ENCODE results near the gene NFATC4.

The NFATC4 gene

GRCh38 chr14:24377126-24377525 lies 9.1 kb downstream of the NFATC4 start:
- H3K79me2 ChIP-seq (ENCODE audit: insufficient read depth, low read length) = no peaks in the 10 kb centered on the region
- no peak for ATAC-seq (ENCODE audit: insufficient read depth, low read depth)
- no peak overlapping the region for H2AFZ ChIP-seq (ENCODE audit: low read depth, low read length)
- no peak overlapping the region for H3K4me2 ChIP-seq (ENCODE audit: insufficient read depth, low read length)
- no peak overlapping the region for H3K4me3 ChIP-seq (ENCODE audit: low read depth in 1 of 2, low read length in 2 of 2)
- H3K9me3 ChIP-seq (ENCODE audit: insufficient read depth, low read length, severe bottlenecking) = no peaks in the 10 kb centered on the region
- H3K9ac ChIP-seq (ENCODE audit: low read depth, low read length) = no peak overlapping the region
- no peak overlapping the region for H3K27ac ChIP-seq (ENCODE audit: low read length)
- H3K27me3 ChIP-seq (ENCODE audit: insufficient read depth, low read length, poor library complexity) = peaks cover 14% of the 10 kb centered on the region
- no peaks in the 10 kb centered on the region for H3K36me3 ChIP-seq (ENCODE audit: insufficient read depth, low read length)
- no peaks in the 10 kb centered on the region for H4K20me1 ChIP-seq (ENCODE audit: insufficient read depth, low read length)
- TF ChIP-seq EZH2 (IDR thresholded peaks at IDR 0.05; ENCODE audit: borderline replicate concordance, low read depth, low read length, severe bottlenecking) = no peak
- TF ChIP-seq CTCF (IDR thresholded peaks at IDR 0.05; ENCODE audit: borderline replicate concordance, extremely low read depth, low read length, poor library complexity, severe bottlenecking) = no peak
- DNase-seq = no peak
- H3K4me1 ChIP-seq (ENCODE audit: insufficient read depth, low read length) = no peaks in the 10 kb centered on the region

- ATAC-seq (ENCODE audit: insufficient read depth, low read depth) = no peak
- Histone ChIP-seq H3K4me1 (ENCODE audit: insufficient read depth, low read length) (no peaks in the 10 kb centered on the region), H3K4me3 (ENCODE audit: low read depth in 1 of 2, low read length in 2 of 2) (no peak overlapping the region), H3K9me3 (ENCODE audit: insufficient read depth, low read length, severe bottlenecking) (no peaks in the 10 kb centered on the region), H3K79me2 (ENCODE audit: insufficient read depth, low read length) (no peaks in the 10 kb centered on the region), H3K36me3 (ENCODE audit: insufficient read depth, low read length) (no peaks in the 10 kb centered on the region), H3K4me2 (ENCODE audit: insufficient read depth, low read length) (no peak overlapping the region), H3K27ac (ENCODE audit: low read length) (no peak overlapping the region), H2AFZ (ENCODE audit: low read depth, low read length) (no peak overlapping the region), H4K20me1 (ENCODE audit: insufficient read depth, low read length) (no peaks in the 10 kb centered on the region), H3K27me3 (ENCODE audit: insufficient read depth, low read length, poor library complexity) (peaks cover 14% of the 10 kb centered on the region), H3K9ac (ENCODE audit: low read depth, low read length) (no peak overlapping the region)
- TF ChIP-seq CTCF (IDR thresholded peaks at IDR 0.05; ENCODE audit: borderline replicate concordance, extremely low read depth, low read length, poor library complexity, severe bottlenecking) = no peak
- TF ChIP-seq EZH2 (IDR thresholded peaks at IDR 0.05; ENCODE audit: borderline replicate concordance, low read depth, low read length, severe bottlenecking) = no peak
- DNase-seq = no peak
Observed at GRCh38 chr14:24377657-24378056, 9.7 kb downstream of the NFATC4 start.

- no peaks in the 10 kb centered on the region for H3K9me3 ChIP-seq (ENCODE audit: insufficient read depth, low read length, severe bottlenecking)
- no peaks in the 10 kb centered on the region for H3K36me3 ChIP-seq (ENCODE audit: insufficient read depth, low read length)
- no peak for ATAC-seq (ENCODE audit: insufficient read depth, low read depth)
- DNase-seq = no peak
- no peaks in the 10 kb centered on the region for H3K79me2 ChIP-seq (ENCODE audit: insufficient read depth, low read length)
- no peak overlapping the region for H2AFZ ChIP-seq (ENCODE audit: low read depth, low read length)
- no peak overlapping the region for H3K4me3 ChIP-seq (ENCODE audit: low read depth in 1 of 2, low read length in 2 of 2)
- no peaks in the 10 kb centered on the region for H3K4me1 ChIP-seq (ENCODE audit: insufficient read depth, low read length)
- no peaks in the 10 kb centered on the region for H4K20me1 ChIP-seq (ENCODE audit: insufficient read depth, low read length)
- peaks cover 19% of the 10 kb centered on the region for H3K27me3 ChIP-seq (ENCODE audit: insufficient read depth, low read length, poor library complexity)
- H3K4me2 ChIP-seq (ENCODE audit: insufficient read depth, low read length) = no peak overlapping the region
- no peak overlapping the region for H3K27ac ChIP-seq (ENCODE audit: low read length)
- TF ChIP-seq CTCF (IDR thresholded peaks at IDR 0.05; ENCODE audit: borderline replicate concordance, extremely low read depth, low read length, poor library complexity, severe bottlenecking) = no peak
- TF ChIP-seq EZH2 (IDR thresholded peaks at IDR 0.05; ENCODE audit: borderline replicate concordance, low read depth, low read length, severe bottlenecking) = no peak
- H3K9ac ChIP-seq (ENCODE audit: low read depth, low read length) = no peak overlapping the region
Observed at GRCh38 chr14:24378327-24378726, 10.3 kb downstream of the NFATC4 start.

Measured in DND-41 (cell line).